Spleen (tissue), 7 donors: ENCODE results near the gene CDH13.

Experiments used
- CTCF ChIP-seq, 11 experiments: fragments of 200-600 bp in 7 of 11; fragments of 450-650 bp in 4 of 11; sonication (generic) in 4 of 11; IDR thresholded peaks in 8 of 11; conservative IDR thresholded peaks in 3 of 11; 1 replicate in 7 of 11; 2 replicates in 4 of 11; pipeline versions ENCODE4 v1.4.0 to v1.8.0; 2016 to 2021; ENCODE audit warnings: antibody characterized with exemption in 11 of 11, inconsistent platforms in 4 of 11, mild to moderate bottlenecking in 1 of 11
- POLR2A ChIP-seq, 3 donors: fragments of 450-650 bp; IDR thresholded peaks; one replicate each; pipeline ENCODE4 v1.5.1; 2017; ENCODE audit warnings: antibody characterized with exemption in 3 of 3, mild to moderate bottlenecking in 1 of 3
- POLR2AphosphoS5 ChIP-seq, 3 donors: sonication (generic); formaldehyde crosslinking; IDR thresholded peaks; one replicate each; pipeline ENCODE4 v1.5.1; 2017; ENCODE audit warnings: antibody characterized with exemption in 3 of 3
- donor health status: DM: no; HTN: no; CAD: no; lungs with moderate emphysema.
- donor health status: DM: no; HTN: no; CAD: no.
- donor health status: DM: no; HTN: no; CAD: no.

GRCh38 chr16:83268169-83268568 lies 641.4 kb downstream of the CDH13 start:
- TF ChIP-seq CTCF (IDR thresholded peaks at IDR 0.05 in 8 of 11, conservative IDR thresholded peaks at IDR 0.05 in 3 of 11) (no peak), POLR2AphosphoS5 (IDR thresholded peaks at IDR 0.05) (no peak), POLR2A (IDR thresholded peaks at IDR 0.05) (no peak)
